ENCODE measurements around the gene NHSL2. TPM values are rescaled to one million over a fixed set of nuclear protein-coding genes. Genes with fewer than 3 reads are reported as not detected.
A peak's percentile ranks its signal among the peaks of the same experiment; 100 is the strongest.

The NHSL2 gene
- total RNA-seq, 1 donor from 2014 or later = 0.29 TPM

DNA sequence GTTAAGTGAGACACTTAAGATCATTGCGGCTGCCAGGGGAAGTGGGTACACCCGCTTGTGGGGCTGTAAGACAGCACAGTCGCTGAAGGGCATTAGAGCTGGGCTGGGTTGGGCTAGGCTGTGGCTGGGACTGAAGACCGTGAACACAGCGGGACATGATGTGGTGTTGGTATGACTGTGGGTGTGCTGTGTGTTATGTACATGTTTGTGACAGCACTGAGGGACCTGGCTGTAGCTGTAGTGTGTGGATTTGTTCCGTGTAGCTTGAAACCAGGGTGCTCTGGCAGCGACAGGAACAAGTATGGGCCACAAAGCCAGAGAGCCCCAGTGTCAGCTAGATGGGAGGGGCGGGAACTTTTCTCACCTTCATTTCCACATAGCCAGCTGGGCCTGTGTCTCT lies 82.1 kb downstream of the NHSL2 start:
- Mint-ChIP-seq H3K4me3 (no peak overlapping the region), H3K27ac (no peak overlapping the region), H3K36me3 (ENCODE audit: low read depth) (no peaks in the 10 kb centered on the region), H3K9me3 (no peaks in the 10 kb centered on the region), H3K4me1 (peaks cover 4% of the 10 kb centered on the region), H3K27me3 (peaks cover 8% of the 10 kb centered on the region)
- CTCF ChIA-PET = no interaction called here
- intact Hi-C loops (cut with micrococcal nuclease) = no loop called here
- TF ChIP-seq, protein P1, sequence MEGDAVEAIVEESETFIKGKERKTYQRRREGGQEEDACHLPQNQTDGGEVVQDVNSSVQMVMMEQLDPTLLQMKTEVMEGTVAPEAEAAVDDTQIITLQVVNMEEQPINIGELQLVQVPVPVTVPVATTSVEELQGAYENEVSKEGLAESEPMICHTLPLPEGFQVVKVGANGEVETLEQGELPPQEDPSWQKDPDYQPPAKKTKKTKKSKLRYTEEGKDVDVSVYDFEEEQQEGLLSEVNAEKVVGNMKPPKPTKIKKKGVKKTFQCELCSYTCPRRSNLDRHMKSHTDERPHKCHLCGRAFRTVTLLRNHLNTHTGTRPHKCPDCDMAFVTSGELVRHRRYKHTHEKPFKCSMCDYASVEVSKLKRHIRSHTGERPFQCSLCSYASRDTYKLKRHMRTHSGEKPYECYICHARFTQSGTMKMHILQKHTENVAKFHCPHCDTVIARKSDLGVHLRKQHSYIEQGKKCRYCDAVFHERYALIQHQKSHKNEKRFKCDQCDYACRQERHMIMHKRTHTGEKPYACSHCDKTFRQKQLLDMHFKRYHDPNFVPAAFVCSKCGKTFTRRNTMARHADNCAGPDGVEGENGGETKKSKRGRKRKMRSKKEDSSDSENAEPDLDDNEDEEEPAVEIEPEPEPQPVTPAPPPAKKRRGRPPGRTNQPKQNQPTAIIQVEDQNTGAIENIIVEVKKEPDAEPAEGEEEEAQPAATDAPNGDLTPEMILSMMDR (IDR thresholded peaks at IDR 0.05) = no peak
- DNase-seq (no peak), ATAC-seq (ENCODE audit: low read depth) (peak; percentile 37)
- POLR2A ChIA-PET = no interaction called here

DNA sequence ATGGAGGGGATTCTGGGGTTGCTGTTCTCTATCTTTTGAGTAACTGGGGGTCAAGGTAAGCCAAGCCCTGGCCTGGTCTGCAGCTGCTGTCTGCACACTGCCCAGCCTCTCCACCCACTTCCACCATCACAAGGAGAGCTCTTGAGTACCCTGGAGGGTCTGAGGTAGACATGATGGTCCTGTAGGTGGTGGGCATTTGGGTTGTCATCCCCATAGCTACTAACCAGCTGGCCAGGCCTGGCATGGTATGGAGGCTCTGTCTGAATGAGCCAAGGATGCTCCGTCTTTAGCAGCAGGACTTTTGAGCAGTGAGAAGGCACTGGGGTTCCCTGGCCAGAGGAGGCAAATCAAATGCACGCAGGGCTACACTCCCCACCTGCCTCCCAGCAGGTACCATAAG lies 82.7 kb downstream of the NHSL2 start:
- intact Hi-C loops (cut with micrococcal nuclease) = no loop called here
- Mint-ChIP-seq H3K27ac (no peak overlapping the region), H3K4me3 (no peak overlapping the region)

DNA sequence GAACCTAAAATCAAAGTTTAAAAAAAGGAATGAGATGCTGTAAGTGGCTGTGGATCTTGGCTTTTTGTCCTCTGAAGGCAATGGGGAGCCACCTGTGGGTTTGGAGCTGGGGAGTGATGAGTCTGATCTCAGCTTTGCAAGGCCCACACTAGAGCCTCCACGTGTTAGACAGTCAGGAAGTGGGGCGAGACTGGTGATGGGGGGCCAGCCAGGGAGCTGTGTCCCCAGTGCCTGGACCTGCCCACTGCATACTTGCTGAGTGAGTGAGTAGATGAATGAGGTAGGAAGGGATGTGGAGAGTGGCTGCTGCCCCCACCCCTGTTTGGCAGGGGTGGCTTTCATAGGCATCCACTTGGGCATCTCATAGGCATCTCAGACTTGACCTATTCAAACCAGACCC lies 84.0 kb downstream of the NHSL2 start:
- DNase-seq (no peak), ATAC-seq (ENCODE audit: low read depth) (no peak)
- Mint-ChIP-seq H3K4me1 (peaks cover 4% of the 10 kb centered on the region), H3K27me3 (peaks cover 6% of the 10 kb centered on the region), H3K36me3 (ENCODE audit: low read depth) (no peaks in the 10 kb centered on the region), H3K27ac (no peak overlapping the region), H3K9me3 (no peaks in the 10 kb centered on the region), H3K4me3 (no peak overlapping the region)
- ChIA-PET POLR2A (no interaction called here), CTCF (no interaction called here)
- intact Hi-C loops (cut with micrococcal nuclease) = no loop called here
- TF ChIP-seq, protein P1 (IDR thresholded peaks at IDR 0.05) = no peak

More for the DNA sequence above, 82.7 kb downstream of the NHSL2 start:
- Mint-ChIP-seq H3K4me1 (peaks cover 4% of the 10 kb centered on the region), H3K9me3 (no peaks in the 10 kb centered on the region), H3K27me3 (peaks cover 6% of the 10 kb centered on the region), H3K36me3 (ENCODE audit: low read depth) (no peaks in the 10 kb centered on the region)
- DNase-seq (no peak), ATAC-seq (ENCODE audit: low read depth) (no peak)
- TF ChIP-seq, protein P1 (IDR thresholded peaks at IDR 0.05) = no peak
- ChIA-PET CTCF (no interaction called here), POLR2A (no interaction called here)

DNA sequence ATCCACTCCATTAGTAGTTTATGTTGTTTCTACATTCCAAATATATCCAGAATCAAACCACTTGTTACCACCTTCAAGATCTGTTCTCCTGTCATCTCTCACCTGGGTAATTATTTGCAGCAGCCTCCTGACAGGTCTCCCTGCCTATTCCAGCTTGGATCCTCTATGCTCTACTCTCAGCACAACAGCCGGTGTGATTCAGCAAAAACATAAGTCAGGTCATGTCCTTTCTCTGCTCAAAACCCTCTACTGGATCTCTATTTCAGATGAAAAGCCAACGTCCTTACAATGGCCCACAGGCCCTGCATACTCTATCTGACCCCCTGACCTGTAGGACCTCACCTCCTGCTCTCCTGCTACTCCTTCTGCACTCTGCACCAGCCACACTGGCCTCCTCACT lies 84.5 kb downstream of the NHSL2 start:
- Mint-ChIP-seq H3K9me3 (no peaks in the 10 kb centered on the region), H3K4me1 (peaks cover 4% of the 10 kb centered on the region), H3K4me3 (no peak overlapping the region), H3K36me3 (ENCODE audit: low read depth) (no peaks in the 10 kb centered on the region), H3K27ac (no peak overlapping the region), H3K27me3 (peaks cover 6% of the 10 kb centered on the region)
- TF ChIP-seq, protein P1 (IDR thresholded peaks at IDR 0.05) = no peak
- no peak for DNase-seq
- intact Hi-C loops (cut with micrococcal nuclease) = loop anchor here (5.0 kb wide), 1 partner anchor 547 kb away; no protein-coding TSS in a partner anchor
- POLR2A ChIA-PET = no interaction called here
- no peak for ATAC-seq (ENCODE audit: low read depth)
- CTCF ChIA-PET = interaction anchor here (4.0 kb wide), 1 partner anchor 132 kb away, joined by 26 read pairs; no protein-coding TSS in a partner anchor

DNA sequence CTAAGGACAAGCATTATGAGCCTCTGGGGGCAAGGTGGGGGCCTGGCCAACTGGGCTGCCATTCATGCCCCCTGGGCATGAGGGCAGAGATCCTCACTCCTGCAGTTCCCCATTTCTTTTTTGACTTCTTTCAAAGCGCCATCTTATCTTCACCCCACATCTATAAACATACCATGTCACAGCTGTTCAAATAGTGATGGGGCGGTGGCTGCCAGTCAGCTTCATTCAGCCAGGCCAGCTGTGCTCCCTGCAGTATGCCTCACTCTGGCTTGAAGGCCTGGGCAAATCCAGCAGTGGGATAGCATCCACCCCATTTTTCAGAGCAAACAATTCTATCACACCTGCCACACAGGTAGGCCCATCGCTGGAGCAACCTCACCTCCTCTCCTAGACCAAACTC lies 85.5 kb downstream of the NHSL2 start:
- peaks cover 5% of the 10 kb centered on the region for H3K27me3 Mint-ChIP-seq
- H3K9me3 Mint-ChIP-seq = no peaks in the 10 kb centered on the region
- intact Hi-C loops (cut with micrococcal nuclease) = loop anchor here (5.0 kb wide), 1 partner anchor 546 kb away; no protein-coding TSS in a partner anchor
- CTCF ChIA-PET = interaction anchor here (4.0 kb wide), 1 partner anchor 131 kb away, joined by 26 read pairs; no protein-coding TSS in a partner anchor
- DNase-seq (no peak), ATAC-seq (ENCODE audit: low read depth) (no peak)
- TF ChIP-seq, protein P1 (IDR thresholded peaks at IDR 0.05) = no peak
- H3K27ac Mint-ChIP-seq = no peak overlapping the region
- H3K4me1 Mint-ChIP-seq = peaks cover 4% of the 10 kb centered on the region
- no peaks in the 10 kb centered on the region for H3K36me3 Mint-ChIP-seq (ENCODE audit: low read depth)
- H3K4me3 Mint-ChIP-seq = no peak overlapping the region
- POLR2A ChIA-PET = no interaction called here
